ENCODE measurements around the gene HM13.

The HM13 gene

DNA sequence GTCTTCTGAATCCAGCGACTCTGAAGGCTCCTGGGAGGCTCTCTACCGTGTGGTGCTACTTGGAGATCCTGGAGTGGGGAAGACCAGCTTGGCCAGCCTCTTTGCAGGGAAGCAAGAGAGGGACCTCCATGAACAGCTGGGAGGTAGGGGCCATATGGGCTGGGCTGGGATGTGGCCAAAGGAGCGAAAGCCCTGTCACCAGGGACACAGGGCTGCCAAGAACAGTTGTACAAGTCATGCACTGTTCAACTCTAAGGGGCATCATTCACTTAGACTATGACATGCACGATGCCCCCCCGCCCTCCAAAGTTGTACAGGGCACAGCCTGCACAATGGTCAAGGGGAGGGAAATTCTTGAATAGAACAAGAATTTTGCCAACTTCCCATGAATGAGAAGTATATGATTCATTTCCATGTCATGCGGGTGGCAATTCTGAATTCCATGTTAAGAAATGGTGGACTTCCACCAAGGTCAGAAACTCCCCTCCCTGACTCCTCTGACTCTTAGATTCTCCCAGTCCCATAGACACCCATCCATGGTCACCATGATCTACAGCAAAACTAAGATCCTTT lies 37.5 kb upstream of the HM13 start:
- H3K9me3 ChIP-seq (ENCODE audit: control insufficient read depth in 2 of 2, low read length in 2 of 2), result no peaks in the 10 kb centered on the region
- peaks cover 0 to 4% of the 10 kb centered on the region in 2 donors for H3K4me1 ChIP-seq (ENCODE audit: control insufficient read depth in 2 of 2, insufficient read depth in 2 of 2, low read length in 2 of 2)
- H3K27me3 ChIP-seq (ENCODE audit: control insufficient read depth in 2 of 2, insufficient read depth in 2 of 2, low read length in 2 of 2), result peaks cover 5 to 8% of the 10 kb centered on the region in 2 donors
- no peak overlapping the region for H3K27ac ChIP-seq (ENCODE audit: low read depth in 2 of 2, low read length in 2 of 2)
- no peaks in the 10 kb centered on the region for H3K36me3 ChIP-seq (ENCODE audit: control insufficient read depth in 2 of 2, insufficient read depth in 2 of 2, low read length in 2 of 2)
- no peak overlapping the region for H3K9ac ChIP-seq (ENCODE audit: low read depth in 1 of 2, low read length in 2 of 2)
- H3K4me3 ChIP-seq (ENCODE audit: low read length in 2 of 2), result no peak overlapping the region

DNA sequence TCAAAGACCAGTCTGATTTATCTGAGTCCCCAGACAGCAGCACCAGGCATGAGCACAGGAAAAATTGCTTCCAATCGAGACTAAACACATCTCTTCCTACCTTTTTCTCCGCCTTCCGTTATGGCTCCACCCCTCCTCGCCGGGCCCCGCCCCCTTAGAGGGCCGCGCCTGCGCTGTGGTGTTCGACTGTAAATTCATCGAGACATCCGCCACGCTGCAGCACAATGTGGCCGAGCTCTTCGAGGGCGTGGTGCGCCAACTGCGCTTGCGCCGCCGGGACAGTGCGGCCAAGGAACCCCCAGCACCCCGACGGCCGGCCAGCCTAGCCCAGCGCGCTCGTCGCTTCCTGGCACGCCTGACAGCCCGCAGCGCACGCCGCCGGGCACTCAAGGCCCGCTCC lies 30.2 kb upstream of the HM13 start:
- Histone ChIP-seq H3K4me1 (ENCODE audit: control insufficient read depth in 2 of 2, insufficient read depth in 2 of 2, low read length in 2 of 2) (peaks cover 0 to 3% of the 10 kb centered on the region in 2 donors), H3K36me3 (ENCODE audit: control insufficient read depth in 2 of 2, insufficient read depth in 2 of 2, low read length in 2 of 2) (no peaks in the 10 kb centered on the region), H3K4me3 (ENCODE audit: low read length in 2 of 2) (no peak overlapping the region), H3K9ac (ENCODE audit: low read depth in 1 of 2, low read length in 2 of 2) (no peak overlapping the region), H3K27me3 (ENCODE audit: control insufficient read depth in 2 of 2, insufficient read depth in 2 of 2, low read length in 2 of 2) (peaks cover 0 to 4% of the 10 kb centered on the region in 2 donors), H3K9me3 (ENCODE audit: control insufficient read depth in 2 of 2, low read length in 2 of 2) (no peaks in the 10 kb centered on the region), H3K27ac (ENCODE audit: low read depth in 2 of 2, low read length in 2 of 2) (no peak overlapping the region)

DNA sequence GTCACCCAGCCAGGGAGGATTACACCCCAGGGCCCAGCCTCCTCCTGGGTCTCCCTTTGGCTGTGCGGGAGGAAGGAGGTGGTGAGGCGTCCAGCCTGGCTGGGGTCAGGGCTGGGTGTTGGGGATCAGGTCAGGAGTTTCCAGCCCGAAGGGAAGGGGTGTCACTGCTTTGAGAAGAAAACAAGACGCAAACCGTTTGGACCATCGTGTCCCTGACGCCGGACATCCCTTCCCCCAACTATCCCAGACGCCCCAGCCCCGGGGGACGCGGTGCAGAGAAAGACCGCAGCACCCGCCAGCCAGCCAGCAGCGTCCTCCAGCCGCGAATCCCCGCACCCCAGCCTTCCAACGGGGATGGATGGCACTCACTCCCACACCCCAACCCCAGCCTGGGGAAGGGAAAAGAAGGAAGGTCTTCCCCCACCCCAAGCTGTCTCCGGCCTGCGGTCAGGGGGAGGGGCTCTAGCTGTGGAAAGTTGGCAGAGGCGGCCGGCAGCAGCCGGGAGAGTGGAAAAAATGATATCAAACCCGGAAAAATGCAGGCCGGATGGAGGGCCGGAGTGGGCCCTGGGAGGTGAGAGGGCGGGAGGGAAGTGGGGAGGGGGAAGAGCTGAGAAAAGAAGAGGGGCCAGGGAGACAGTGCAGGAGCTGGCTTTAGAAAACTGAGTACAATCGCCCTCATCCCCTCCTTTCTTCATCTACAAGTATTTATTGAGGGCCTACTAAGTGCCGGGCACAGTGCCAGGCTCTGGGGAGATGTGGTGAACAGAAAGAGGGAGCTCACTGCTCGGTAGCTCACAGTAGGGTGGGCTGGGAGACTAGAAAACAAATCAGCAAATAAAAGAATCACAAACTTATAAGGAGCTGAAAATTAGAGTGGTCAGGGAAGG lies 28.5 kb upstream of the HM13 start:
- H3K9me3 ChIP-seq (ENCODE audit: control insufficient read depth in 2 of 2, low read length in 2 of 2), result no peaks in the 10 kb centered on the region
- peak overlapping the region; percentile 24 to 25 for H3K9ac ChIP-seq (ENCODE audit: low read depth in 1 of 2, low read length in 2 of 2)
- H3K4me3 ChIP-seq (ENCODE audit: low read length in 2 of 2), result peak overlapping the region; percentile 10 to 20
- peaks cover 0 to 4% of the 10 kb centered on the region in 2 donors for H3K27me3 ChIP-seq (ENCODE audit: control insufficient read depth in 2 of 2, insufficient read depth in 2 of 2, low read length in 2 of 2)
- peak overlapping the region; percentile 72 to 80 for H3K27ac ChIP-seq (ENCODE audit: low read depth in 2 of 2, low read length in 2 of 2)
- no peaks in the 10 kb centered on the region for H3K36me3 ChIP-seq (ENCODE audit: control insufficient read depth in 2 of 2, insufficient read depth in 2 of 2, low read length in 2 of 2)
- peaks cover 0 to 3% of the 10 kb centered on the region in 2 donors for H3K4me1 ChIP-seq (ENCODE audit: control insufficient read depth in 2 of 2, insufficient read depth in 2 of 2, low read length in 2 of 2)

- no peaks in the 10 kb centered on the region for H3K36me3 ChIP-seq (ENCODE audit: control insufficient read depth in 2 of 2, insufficient read depth in 2 of 2, low read length in 2 of 2)
- H3K9ac ChIP-seq (ENCODE audit: low read depth in 1 of 2, low read length in 2 of 2), result no peak overlapping the region
- H3K27me3 ChIP-seq (ENCODE audit: control insufficient read depth in 2 of 2, insufficient read depth in 2 of 2, low read length in 2 of 2), result peaks cover 0 to 4% of the 10 kb centered on the region in 2 donors
- H3K27ac ChIP-seq (ENCODE audit: low read depth in 2 of 2, low read length in 2 of 2), result no peak overlapping the region
- H3K4me3 ChIP-seq (ENCODE audit: low read length in 2 of 2), result no peak overlapping the region
- H3K4me1 ChIP-seq (ENCODE audit: control insufficient read depth in 2 of 2, insufficient read depth in 2 of 2, low read length in 2 of 2), result peaks cover 0 to 3% of the 10 kb centered on the region in 2 donors
- no peaks in the 10 kb centered on the region for H3K9me3 ChIP-seq (ENCODE audit: control insufficient read depth in 2 of 2, low read length in 2 of 2)
Observed at GRCh38 chr20:31488115-31488514, 26.1 kb upstream of the HM13 start.

DNA sequence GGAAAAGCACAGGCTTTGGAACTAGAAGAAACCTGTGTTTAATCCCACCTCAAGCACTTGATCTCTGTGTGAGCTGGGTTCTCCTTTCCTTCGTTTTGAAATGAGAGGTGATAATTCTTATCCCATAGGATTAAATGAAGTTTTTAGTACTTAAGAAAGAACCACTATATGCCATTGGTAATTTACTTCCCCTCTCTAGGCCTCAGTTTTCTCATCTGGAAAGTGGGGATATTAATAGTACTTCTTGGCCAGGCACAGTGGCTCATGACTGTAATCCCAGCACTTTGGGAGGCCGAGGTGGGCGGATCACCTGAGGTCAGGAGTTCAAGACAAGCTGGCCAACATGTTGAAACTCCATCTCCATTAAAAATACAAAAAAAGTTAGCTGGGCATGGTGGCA lies 25.1 kb upstream of the HM13 start:
- H3K9ac ChIP-seq (ENCODE audit: low read depth in 1 of 2, low read length in 2 of 2), result no peak overlapping the region
- no peak overlapping the region for H3K27ac ChIP-seq (ENCODE audit: low read depth in 2 of 2, low read length in 2 of 2)
- H3K4me1 ChIP-seq (ENCODE audit: control insufficient read depth in 2 of 2, insufficient read depth in 2 of 2, low read length in 2 of 2), result peaks cover 0 to 3% of the 10 kb centered on the region in 2 donors
- H3K4me3 ChIP-seq (ENCODE audit: low read length in 2 of 2), result no peak overlapping the region
- H3K9me3 ChIP-seq (ENCODE audit: control insufficient read depth in 2 of 2, low read length in 2 of 2), result no peaks in the 10 kb centered on the region
- H3K27me3 ChIP-seq (ENCODE audit: control insufficient read depth in 2 of 2, insufficient read depth in 2 of 2, low read length in 2 of 2), result peaks cover 0 to 4% of the 10 kb centered on the region in 2 donors
- H3K36me3 ChIP-seq (ENCODE audit: control insufficient read depth in 2 of 2, insufficient read depth in 2 of 2, low read length in 2 of 2), result no peaks in the 10 kb centered on the region

- Histone ChIP-seq H3K27me3 (ENCODE audit: control insufficient read depth in 2 of 2, insufficient read depth in 2 of 2, low read length in 2 of 2) (peaks cover 0 to 4% of the 10 kb centered on the region in 2 donors), H3K4me3 (ENCODE audit: low read length in 2 of 2) (no peak overlapping the region), H3K27ac (ENCODE audit: low read depth in 2 of 2, low read length in 2 of 2) (no peak overlapping the region), H3K9me3 (ENCODE audit: control insufficient read depth in 2 of 2, low read length in 2 of 2) (no peaks in the 10 kb centered on the region), H3K9ac (ENCODE audit: low read depth in 1 of 2, low read length in 2 of 2) (no peak overlapping the region), H3K36me3 (ENCODE audit: control insufficient read depth in 2 of 2, insufficient read depth in 2 of 2, low read length in 2 of 2) (no peaks in the 10 kb centered on the region), H3K4me1 (ENCODE audit: control insufficient read depth in 2 of 2, insufficient read depth in 2 of 2, low read length in 2 of 2) (no peaks in the 10 kb centered on the region)
Observed at GRCh38 chr20:31490752-31491151, 23.5 kb upstream of the HM13 start.

- Histone ChIP-seq H3K4me1 (ENCODE audit: control insufficient read depth in 2 of 2, insufficient read depth in 2 of 2, low read length in 2 of 2) (no peaks in the 10 kb centered on the region), H3K27ac (ENCODE audit: low read depth in 2 of 2, low read length in 2 of 2) (no peak overlapping the region), H3K36me3 (ENCODE audit: control insufficient read depth in 2 of 2, insufficient read depth in 2 of 2, low read length in 2 of 2) (no peaks in the 10 kb centered on the region), H3K9me3 (ENCODE audit: control insufficient read depth in 2 of 2, low read length in 2 of 2) (no peaks in the 10 kb centered on the region), H3K9ac (ENCODE audit: low read depth in 1 of 2, low read length in 2 of 2) (no peak overlapping the region), H3K27me3 (ENCODE audit: control insufficient read depth in 2 of 2, insufficient read depth in 2 of 2, low read length in 2 of 2) (no peaks in the 10 kb centered on the region), H3K4me3 (ENCODE audit: low read length in 2 of 2) (no peak overlapping the region)
Observed at GRCh38 chr20:31494131-31494530, 20.1 kb upstream of the HM13 start.

DNA sequence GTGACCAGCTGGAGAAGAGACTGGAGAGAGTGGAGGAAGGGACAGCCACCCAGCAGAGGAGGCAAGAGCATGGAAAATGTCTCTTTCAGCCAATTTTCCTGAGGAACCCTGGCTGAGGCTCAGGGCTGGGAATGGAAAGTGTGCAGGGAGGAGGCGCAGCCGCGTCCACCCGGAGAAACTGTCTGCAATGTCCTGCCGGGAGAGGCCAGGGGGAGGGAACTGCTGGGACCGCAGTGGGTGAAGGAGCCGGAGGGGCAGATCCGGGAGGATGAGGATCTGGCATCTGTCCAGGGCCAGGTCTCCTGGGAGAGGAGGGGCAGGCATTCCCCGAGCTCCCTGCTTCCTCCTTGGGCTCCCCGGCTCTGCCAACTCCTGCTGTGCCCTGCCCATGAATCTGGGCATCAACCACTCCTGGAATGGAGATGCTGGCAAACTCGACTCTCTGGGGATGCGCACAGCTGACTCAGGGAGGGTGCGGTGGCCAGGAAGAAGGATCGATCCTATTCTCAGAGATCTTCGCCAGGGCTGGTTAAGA lies 17.4 kb upstream of the HM13 start:
- no peaks in the 10 kb centered on the region for H3K9me3 ChIP-seq (ENCODE audit: control insufficient read depth in 2 of 2, low read length in 2 of 2)
- no peaks in the 10 kb centered on the region for H3K4me1 ChIP-seq (ENCODE audit: control insufficient read depth in 2 of 2, insufficient read depth in 2 of 2, low read length in 2 of 2)
- no peaks in the 10 kb centered on the region for H3K36me3 ChIP-seq (ENCODE audit: control insufficient read depth in 2 of 2, insufficient read depth in 2 of 2, low read length in 2 of 2)
- no peak overlapping the region for H3K9ac ChIP-seq (ENCODE audit: low read depth in 1 of 2, low read length in 2 of 2)
- H3K4me3 ChIP-seq (ENCODE audit: low read length in 2 of 2), result no peak overlapping the region
- H3K27me3 ChIP-seq (ENCODE audit: control insufficient read depth in 2 of 2, insufficient read depth in 2 of 2, low read length in 2 of 2), result no peaks in the 10 kb centered on the region
- peak overlapping the region; percentile 35 to 46 for H3K27ac ChIP-seq (ENCODE audit: low read depth in 2 of 2, low read length in 2 of 2)

GRCh38 chr20:31497838-31498540 lies 16.3 kb upstream of the HM13 start:
- H3K27ac ChIP-seq (ENCODE audit: low read depth in 2 of 2, low read length in 2 of 2), result no peak overlapping the region
- H3K36me3 ChIP-seq (ENCODE audit: control insufficient read depth in 2 of 2, insufficient read depth in 2 of 2, low read length in 2 of 2), result no peaks in the 10 kb centered on the region
- no peak overlapping the region for H3K4me3 ChIP-seq (ENCODE audit: low read length in 2 of 2)
- H3K9ac ChIP-seq (ENCODE audit: low read depth in 1 of 2, low read length in 2 of 2), result no peak overlapping the region
- H3K4me1 ChIP-seq (ENCODE audit: control insufficient read depth in 2 of 2, insufficient read depth in 2 of 2, low read length in 2 of 2), result no peaks in the 10 kb centered on the region
- no peaks in the 10 kb centered on the region for H3K9me3 ChIP-seq (ENCODE audit: control insufficient read depth in 2 of 2, low read length in 2 of 2)
- H3K27me3 ChIP-seq (ENCODE audit: control insufficient read depth in 2 of 2, insufficient read depth in 2 of 2, low read length in 2 of 2), result no peaks in the 10 kb centered on the region

DNA sequence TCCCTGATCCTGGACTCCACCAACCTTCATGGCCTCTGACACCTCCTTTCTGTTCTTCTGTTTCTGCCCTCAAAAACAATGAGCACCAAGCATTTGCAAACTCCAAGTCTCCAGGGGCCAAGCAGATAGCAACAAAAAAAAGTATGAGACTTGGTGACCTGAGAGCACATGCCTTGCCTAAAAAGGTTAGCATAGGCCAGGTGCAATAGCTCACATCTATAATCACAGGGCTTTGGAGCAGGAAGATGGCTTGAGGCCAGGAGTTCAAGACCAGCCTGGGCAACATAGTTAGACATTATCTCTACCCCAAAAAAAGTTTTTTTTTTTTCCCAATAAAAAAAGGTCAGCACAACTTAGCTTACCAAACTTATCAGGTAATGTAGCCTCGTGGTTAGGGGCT lies 13.7 kb upstream of the HM13 start:
- no peak overlapping the region for H3K4me3 ChIP-seq (ENCODE audit: low read length in 2 of 2)
- H3K27ac ChIP-seq (ENCODE audit: low read depth in 2 of 2, low read length in 2 of 2), result no peak overlapping the region
- no peaks in the 10 kb centered on the region for H3K4me1 ChIP-seq (ENCODE audit: control insufficient read depth in 2 of 2, insufficient read depth in 2 of 2, low read length in 2 of 2)
- H3K27me3 ChIP-seq (ENCODE audit: control insufficient read depth in 2 of 2, insufficient read depth in 2 of 2, low read length in 2 of 2), result no peaks in the 10 kb centered on the region
- no peak overlapping the region for H3K9ac ChIP-seq (ENCODE audit: low read depth in 1 of 2, low read length in 2 of 2)
- H3K9me3 ChIP-seq (ENCODE audit: control insufficient read depth in 2 of 2, low read length in 2 of 2), result no peaks in the 10 kb centered on the region
- no peaks in the 10 kb centered on the region for H3K36me3 ChIP-seq (ENCODE audit: control insufficient read depth in 2 of 2, insufficient read depth in 2 of 2, low read length in 2 of 2)
